HEK293T (cell line): ENCODE data around the gene FAM13C.

Experiments
- ELF4 ChIP-seq: fragments of 450-650 bp; IDR thresholded peaks from 2 replicates; pipeline ENCODE4 v1.6.1; 2017; ENCODE audit warnings: antibody characterized with exemption
- FOXM1 ChIP-seq: fragments of 450-650 bp; IDR thresholded peaks from 2 replicates; pipeline ENCODE4 v1.6.1; 2017; ENCODE audit warnings: mild to moderate bottlenecking, borderline replicate concordance
- NFRKB ChIP-seq: fragments of 450-650 bp; IDR thresholded peaks from 2 replicates; pipeline ENCODE4 v1.6.1; 2016; ENCODE audit warnings: mild to moderate bottlenecking, moderate library complexity
- SP1 ChIP-seq: fragments of 450-650 bp; IDR thresholded peaks from 2 replicates; pipeline ENCODE4 v1.6.1; 2017
- SUZ12 ChIP-seq: fragments of 450-650 bp; IDR thresholded peaks from 2 replicates; pipeline ENCODE4 v1.6.1; 2016; ENCODE audit warnings: mild to moderate bottlenecking

DNA sequence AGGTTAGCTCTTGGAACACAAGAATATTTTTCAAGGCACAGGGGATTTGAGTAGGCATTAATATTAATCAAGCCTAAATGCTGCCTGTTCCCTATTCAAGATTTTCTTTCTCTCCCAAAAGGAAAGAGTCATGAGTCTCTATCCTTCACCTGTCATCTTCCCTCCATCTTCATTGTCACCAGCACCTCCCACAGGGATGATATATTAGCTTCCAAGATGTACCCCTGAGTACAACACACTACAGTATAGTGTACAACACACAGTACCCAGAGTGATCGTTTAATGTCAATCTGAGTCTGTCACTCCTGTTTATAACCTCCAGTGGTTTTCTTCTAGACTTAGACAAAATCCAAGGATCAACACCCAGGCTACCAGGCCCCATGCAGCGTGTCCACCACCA, 50.1 kb downstream of the FAM13C start:
- TF ChIP-seq ELF4, result no peak
- no peak for TF ChIP-seq FOXM1
- no peak for TF ChIP-seq NFRKB
- TF ChIP-seq SP1, result no peak
- TF ChIP-seq SUZ12, result no peak
